ENCODE data around the gene OR4D2.
"Not testable (repeated sequence)": the region's sequence is repeated elsewhere in the genome, so short reads cannot be mapped to it uniquely, and the experiment has no call there.

DNA sequence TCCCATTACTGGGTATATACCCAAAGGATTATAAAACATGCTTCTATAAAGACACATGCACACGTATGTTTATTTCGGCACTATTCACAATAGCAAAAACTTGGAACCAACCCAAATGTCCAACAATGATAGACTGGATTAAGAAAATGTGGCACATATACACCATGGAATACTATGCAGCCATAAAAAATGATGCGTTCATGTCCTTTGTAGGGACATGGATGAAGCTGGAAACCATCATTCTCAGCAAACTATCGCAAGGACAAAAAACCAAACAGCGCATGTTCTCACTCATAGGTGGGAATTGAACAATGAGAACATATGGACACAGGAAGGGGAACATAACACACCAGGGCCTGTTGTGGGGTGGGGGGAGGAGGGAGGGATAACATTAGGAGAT is 34.1 kb upstream of the OR4D2 start:
- not testable (repeated sequence) for TF ChIP-seq CTCF (conservative IDR thresholded peaks at IDR 0.05; ENCODE audit: low read depth, low read length); EZH2 (IDR thresholded peaks at IDR 0.05; ENCODE audit: low read length, unreplicated experiment)

Data from PC-3 (cell line).